Erythroblast (primary cell): Measurements from ENCODE around the gene AGMAT.

ENCODE experiments used
- DNase-seq, 2 experiments: peaks; one replicate each; lab custom pipeline; 2025; lab: John Stamatoyannopoulos, UW
- GATA1 ChIP-seq: IDR thresholded peaks from 2 replicates; pipeline ENCODE4 v1.6.1; 2011; ENCODE audit warnings: low read depth, mild to moderate bottlenecking, control low read depth, low read length, moderate library complexity
- POLR2A ChIP-seq: IDR thresholded peaks from 2 replicates; pipeline ENCODE4 v1.6.1; 2011; ENCODE audit warnings: mild to moderate bottlenecking, low read length

AGMAT gene

GRCh38 chr1:15598436-15598835 lies 13.6 kb upstream of the AGMAT start:
- DNase-seq: no peak
- no peak for TF ChIP-seq POLR2A
- no peak for TF ChIP-seq GATA1

- DNase-seq: no peak
- no peak for TF ChIP-seq POLR2A
- no peak for TF ChIP-seq GATA1
Measured at GRCh38 chr1:15595809-15596617, 11.2 kb upstream of the AGMAT start.

GRCh38 chr1:15592285-15592684 lies 7.4 kb upstream of the AGMAT start:
- DNase-seq: no peak
- no peak for TF ChIP-seq POLR2A
- TF ChIP-seq GATA1: no peak

- TF ChIP-seq GATA1: no peak
- no peak for TF ChIP-seq POLR2A
- DNase-seq: no peak
Measured at GRCh38 chr1:15583016-15583706, 1.7 kb downstream of the AGMAT start.

GRCh38 chr1:15579683-15580047 lies 5.2 kb downstream of the AGMAT start:
- TF ChIP-seq POLR2A: no peak
- no peak for TF ChIP-seq GATA1
- DNase-seq: no peak

- no peak for DNase-seq
- no peak for TF ChIP-seq POLR2A
Measured at GRCh38 chr1:15578921-15579682, 5.7 kb downstream of the AGMAT start.

- TF ChIP-seq GATA1 (no peak), POLR2A (no peak)
- no peak for DNase-seq
Measured at GRCh38 chr1:15577691-15578090, 7.2 kb downstream of the AGMAT start.

- no peak for TF ChIP-seq POLR2A
- DNase-seq: no peak
Measured at GRCh38 chr1:15575549-15576150, 9.2 kb downstream of the AGMAT start.

- no peak for DNase-seq
- TF ChIP-seq POLR2A (no peak), GATA1 (no peak)
Measured at GRCh38 chr1:15574741-15575140, 10.1 kb downstream of the AGMAT start.

GRCh38 chr1:15573477-15573876 lies 11.4 kb downstream of the AGMAT start:
- TF ChIP-seq POLR2A: no peak
- TF ChIP-seq GATA1: no peak
- DNase-seq: no peak

- TF ChIP-seq GATA1 (no peak), POLR2A (no peak)
- no peak for DNase-seq
Measured at GRCh38 chr1:15571266-15571665, 13.6 kb downstream of the AGMAT start.

- TF ChIP-seq POLR2A (no peak), GATA1 (no peak)
- DNase-seq: no peak
Measured at GRCh38 chr1:15570861-15571260, 14.0 kb downstream of the AGMAT start.

GRCh38 chr1:15568387-15569073 lies 16.3 kb downstream of the AGMAT start:
- TF ChIP-seq POLR2A (no peak), GATA1 (no peak)
- no peak for DNase-seq
